DND-41 (cell line): ENCODE results near the gene STAC2.

Experiments
- ATAC-seq: fragments of 200-7000 bp; cut with Tn5 transposase; 3 replicates; pipeline ENCODE4 v1.9.1; 2021; ENCODE audit warnings: low read depth; ENCODE audit not compliant: insufficient read depth
- DNase-seq: peaks from one replicate; pipeline ENCODE4 v3.0.0-alpha.2; 2020
- H2AFZ ChIP-seq: 2 replicates; pipeline ENCODE4 v1.6.0; 2012; ENCODE audit warnings: low read depth, low read length
- H3K27ac ChIP-seq: 2 replicates; pipeline ENCODE4 v1.5.1; 2012; ENCODE audit warnings: low read length, inconsistent platforms
- H3K27me3 ChIP-seq: fragments of 200-600 bp; sonication (generic); 2 replicates; pipeline ENCODE4 v1.6.0; 2012; ENCODE audit warnings: low read length, mild to moderate bottlenecking, inconsistent platforms; ENCODE audit not compliant: insufficient read depth, poor library complexity
- H3K36me3 ChIP-seq: 2 replicates; pipeline ENCODE4 v1.5.1; 2012; ENCODE audit warnings: low read length, inconsistent platforms; ENCODE audit not compliant: insufficient read depth
- H3K4me1 ChIP-seq: 2 replicates; pipeline ENCODE4 v1.5.1; 2012; ENCODE audit warnings: mild to moderate bottlenecking, low read length; ENCODE audit not compliant: insufficient read depth
- H3K4me2 ChIP-seq: 2 replicates; pipeline ENCODE4 v1.6.0; 2012; ENCODE audit warnings: mild to moderate bottlenecking, moderate library complexity, low read length, inconsistent platforms; ENCODE audit not compliant: insufficient read depth
- H3K4me3 ChIP-seq, 2 experiments: fragments of 200-600 bp in 1 of 2; shearing (Covaris generic) in 1 of 2; 2 replicates each; pipeline ENCODE4 v1.5.1; 2012 to 2016; ENCODE audit warnings: inconsistent platforms in 2 of 2, low read length in 2 of 2, mild to moderate bottlenecking in 2 of 2, low read depth in 1 of 2, moderate library complexity in 1 of 2
- H3K79me2 ChIP-seq: 2 replicates; pipeline ENCODE4 v1.6.0; 2012; ENCODE audit warnings: low read length, inconsistent platforms; ENCODE audit not compliant: insufficient read depth
- H3K9ac ChIP-seq: 2 replicates; pipeline ENCODE4 v1.6.0; 2012; ENCODE audit warnings: low read depth, mild to moderate bottlenecking, inconsistent platforms, low read length, moderate library complexity
- H3K9me3 ChIP-seq: 2 replicates; pipeline ENCODE4 v1.5.1; 2012; ENCODE audit warnings: low read length, moderate library complexity, mild to moderate bottlenecking, inconsistent platforms; ENCODE audit not compliant: insufficient read depth, severe bottlenecking
- H4K20me1 ChIP-seq: 2 replicates; pipeline ENCODE4 v1.6.0; 2012; ENCODE audit warnings: low read length; ENCODE audit not compliant: insufficient read depth
- EZH2 ChIP-seq: IDR thresholded peaks from 3 replicates; pipeline ENCODE4 v1.6.1; 2012; ENCODE audit warnings: borderline replicate concordance, low read depth, mild to moderate bottlenecking, moderate library complexity, low read length, inconsistent platforms; ENCODE audit not compliant: severe bottlenecking
- TF ChIP-seq, protein P1 (sequence below): IDR thresholded peaks from 2 replicates; pipeline ENCODE4 v1.5.1; 2012; ENCODE audit warnings: borderline replicate concordance, low read length, moderate library complexity, mild to moderate bottlenecking; ENCODE audit not compliant: poor library complexity, severe bottlenecking; ENCODE audit errors: extremely low read depth

The STAC2 gene

DNA sequence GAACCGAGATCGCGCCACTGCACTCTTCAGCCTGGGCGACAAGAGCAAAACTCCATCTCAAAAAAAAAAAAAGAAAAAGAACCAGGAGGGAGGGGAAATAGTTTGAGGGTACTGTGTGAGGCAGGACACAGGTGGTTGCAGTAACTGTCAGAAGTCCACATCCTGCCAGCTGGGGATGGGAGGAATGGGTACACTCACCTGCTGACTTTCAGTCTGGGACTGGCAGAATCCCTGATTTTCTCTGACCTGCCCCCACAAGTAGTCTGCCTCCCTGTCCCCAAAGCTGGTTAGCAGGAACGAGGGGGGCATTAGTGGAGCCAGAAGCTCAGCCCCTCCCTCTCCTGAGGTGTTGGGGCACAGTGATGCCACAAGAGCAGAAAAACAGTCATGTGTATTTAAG lies 52.7 kb downstream of the STAC2 start:
- TF ChIP-seq EZH2, result no peak
- TF ChIP-seq, protein P1, sequence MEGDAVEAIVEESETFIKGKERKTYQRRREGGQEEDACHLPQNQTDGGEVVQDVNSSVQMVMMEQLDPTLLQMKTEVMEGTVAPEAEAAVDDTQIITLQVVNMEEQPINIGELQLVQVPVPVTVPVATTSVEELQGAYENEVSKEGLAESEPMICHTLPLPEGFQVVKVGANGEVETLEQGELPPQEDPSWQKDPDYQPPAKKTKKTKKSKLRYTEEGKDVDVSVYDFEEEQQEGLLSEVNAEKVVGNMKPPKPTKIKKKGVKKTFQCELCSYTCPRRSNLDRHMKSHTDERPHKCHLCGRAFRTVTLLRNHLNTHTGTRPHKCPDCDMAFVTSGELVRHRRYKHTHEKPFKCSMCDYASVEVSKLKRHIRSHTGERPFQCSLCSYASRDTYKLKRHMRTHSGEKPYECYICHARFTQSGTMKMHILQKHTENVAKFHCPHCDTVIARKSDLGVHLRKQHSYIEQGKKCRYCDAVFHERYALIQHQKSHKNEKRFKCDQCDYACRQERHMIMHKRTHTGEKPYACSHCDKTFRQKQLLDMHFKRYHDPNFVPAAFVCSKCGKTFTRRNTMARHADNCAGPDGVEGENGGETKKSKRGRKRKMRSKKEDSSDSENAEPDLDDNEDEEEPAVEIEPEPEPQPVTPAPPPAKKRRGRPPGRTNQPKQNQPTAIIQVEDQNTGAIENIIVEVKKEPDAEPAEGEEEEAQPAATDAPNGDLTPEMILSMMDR, result no peak
- Histone ChIP-seq H3K9me3 (no peaks in the 10 kb centered on the region), H2AFZ (no peak overlapping the region), H4K20me1 (no peaks in the 10 kb centered on the region), H3K79me2 (no peaks in the 10 kb centered on the region), H3K27ac (peak overlapping the region; percentile 97), H3K4me1 (peaks cover 70% of the 10 kb centered on the region), H3K36me3 (peaks cover 31% of the 10 kb centered on the region), H3K9ac (peak overlapping the region; percentile 50), H3K4me2 (peak overlapping the region; percentile 55), H3K27me3 (no peaks in the 10 kb centered on the region), H3K4me3 (peak overlapping the region in 1 of 2 experiments; percentile 24; a peak in 2 of 4 replicates)
- DNase-seq, result peak; percentile 86
- peak; percentile 66 for ATAC-seq

DNA sequence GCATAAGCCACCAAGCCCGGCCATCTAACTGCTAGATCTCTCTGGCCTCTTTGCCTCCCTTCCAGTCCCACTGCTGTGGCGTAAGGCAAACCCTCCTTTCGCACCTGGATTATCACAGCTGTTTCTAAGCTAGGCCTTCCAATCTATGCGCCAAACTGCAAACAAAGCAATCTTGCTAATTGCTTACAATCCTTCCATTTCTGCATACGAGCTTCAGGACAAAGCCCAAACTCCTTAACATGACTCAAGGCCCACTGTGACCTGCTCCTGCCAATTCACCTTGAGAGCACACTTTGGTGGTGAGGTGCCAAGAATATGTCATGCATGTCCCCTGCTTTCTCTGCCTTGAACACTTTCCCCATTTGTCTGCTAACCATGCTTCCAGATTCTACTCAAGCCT lies 53.8 kb downstream of the STAC2 start:
- peak overlapping the region in 1 of 2 experiments; percentile 42; a peak in 1 of 4 replicates for H3K4me3 ChIP-seq
- H3K4me1 ChIP-seq, result peaks cover 82% of the 10 kb centered on the region
- DNase-seq, result peak; percentile 49

GRCh38 chr17:39170558-39170957 lies 55.2 kb downstream of the STAC2 start:
- Histone ChIP-seq H3K27me3 (no peaks in the 10 kb centered on the region), H3K9ac (peak overlapping the region; percentile 50), H3K4me3 (no peak overlapping the region), H2AFZ (no peak overlapping the region), H4K20me1 (no peaks in the 10 kb centered on the region), H3K4me2 (peak overlapping the region; percentile 40), H3K9me3 (no peaks in the 10 kb centered on the region), H3K27ac (peak overlapping the region; percentile 97), H3K36me3 (peaks cover 6% of the 10 kb centered on the region), H3K4me1 (peaks cover 96% of the 10 kb centered on the region), H3K79me2 (no peaks in the 10 kb centered on the region)
- DNase-seq (peak; percentile 45), ATAC-seq (no peak)
- TF ChIP-seq, protein P1, result no peak
- no peak for TF ChIP-seq EZH2

More for the DNA sequence above, 53.8 kb downstream of the STAC2 start:
- Histone ChIP-seq H3K27me3 (no peaks in the 10 kb centered on the region), H3K9ac (peak overlapping the region; percentile 50), H4K20me1 (no peaks in the 10 kb centered on the region), H3K9me3 (no peaks in the 10 kb centered on the region), H3K36me3 (peaks cover 20% of the 10 kb centered on the region), H2AFZ (no peak overlapping the region), H3K27ac (peak overlapping the region; percentile 97), H3K79me2 (no peaks in the 10 kb centered on the region), H3K4me2 (peak overlapping the region; percentile 55)
- no peak for ATAC-seq
- TF ChIP-seq, protein P1, result no peak
- no peak for TF ChIP-seq EZH2

- DNase-seq, result peak; percentile 70
- no peak overlapping the region for H3K4me3 ChIP-seq
- peaks cover 98% of the 10 kb centered on the region for H3K4me1 ChIP-seq
- H4K20me1 ChIP-seq, result no peaks in the 10 kb centered on the region
- H3K9me3 ChIP-seq, result no peaks in the 10 kb centered on the region
- H2AFZ ChIP-seq, result no peak overlapping the region
- peak overlapping the region; percentile 97 for H3K27ac ChIP-seq
- no peaks in the 10 kb centered on the region for H3K79me2 ChIP-seq
- TF ChIP-seq, protein P1, result no peak
- TF ChIP-seq EZH2, result no peak
- peaks cover 2% of the 10 kb centered on the region for H3K36me3 ChIP-seq
- peak overlapping the region; percentile 10 for H3K4me2 ChIP-seq
- peak overlapping the region; percentile 50; the same call in 1 of the 2 replicates for H3K9ac ChIP-seq
- no peak for ATAC-seq
- no peaks in the 10 kb centered on the region for H3K27me3 ChIP-seq
Observed at GRCh38 chr17:39170109-39170508, 55.6 kb downstream of the STAC2 start.
